ENCODE data around the gene GHDC. TPM values are rescaled to one million over a fixed set of nuclear protein-coding genes. Genes with fewer than 3 reads are reported as not detected.
A peak's percentile ranks its signal among the peaks of the same experiment; 100 is the strongest.

Gene GHDC
- total RNA-seq, 1 donor from 2014 or later, result 8.4 TPM

DNA sequence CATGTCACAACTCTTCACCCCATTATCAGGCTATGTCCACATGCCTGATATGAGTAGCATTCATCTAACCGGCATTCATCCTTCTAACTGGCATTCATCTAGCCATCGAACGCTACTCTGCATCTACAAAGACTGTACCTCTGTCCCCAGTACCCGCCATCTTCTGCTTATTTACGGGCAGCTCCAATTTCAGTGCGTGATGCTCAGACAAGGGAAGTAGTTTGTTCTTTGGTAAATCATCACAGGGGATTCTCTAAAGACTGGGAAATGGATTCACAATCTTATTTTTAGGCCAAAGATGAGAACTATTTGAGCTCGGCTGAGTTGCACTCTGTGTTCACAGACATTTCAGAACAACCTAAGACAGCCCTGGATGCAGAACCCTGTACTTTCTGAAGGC lies 42.5 kb upstream of the GHDC start:
- intact Hi-C loops (cut with micrococcal nuclease), result no loop called here
- no peak overlapping the region for H3K27ac ChIP-seq (replicated peaks)
- TF ChIP-seq, protein P1, sequence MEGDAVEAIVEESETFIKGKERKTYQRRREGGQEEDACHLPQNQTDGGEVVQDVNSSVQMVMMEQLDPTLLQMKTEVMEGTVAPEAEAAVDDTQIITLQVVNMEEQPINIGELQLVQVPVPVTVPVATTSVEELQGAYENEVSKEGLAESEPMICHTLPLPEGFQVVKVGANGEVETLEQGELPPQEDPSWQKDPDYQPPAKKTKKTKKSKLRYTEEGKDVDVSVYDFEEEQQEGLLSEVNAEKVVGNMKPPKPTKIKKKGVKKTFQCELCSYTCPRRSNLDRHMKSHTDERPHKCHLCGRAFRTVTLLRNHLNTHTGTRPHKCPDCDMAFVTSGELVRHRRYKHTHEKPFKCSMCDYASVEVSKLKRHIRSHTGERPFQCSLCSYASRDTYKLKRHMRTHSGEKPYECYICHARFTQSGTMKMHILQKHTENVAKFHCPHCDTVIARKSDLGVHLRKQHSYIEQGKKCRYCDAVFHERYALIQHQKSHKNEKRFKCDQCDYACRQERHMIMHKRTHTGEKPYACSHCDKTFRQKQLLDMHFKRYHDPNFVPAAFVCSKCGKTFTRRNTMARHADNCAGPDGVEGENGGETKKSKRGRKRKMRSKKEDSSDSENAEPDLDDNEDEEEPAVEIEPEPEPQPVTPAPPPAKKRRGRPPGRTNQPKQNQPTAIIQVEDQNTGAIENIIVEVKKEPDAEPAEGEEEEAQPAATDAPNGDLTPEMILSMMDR (IDR thresholded peaks at IDR 0.05; ENCODE audit: borderline replicate concordance), result no peak
- no peak overlapping the region for H3K4me3 ChIP-seq
- no peaks in the 10 kb centered on the region for H3K36me3 ChIP-seq
- no peak for DNase-seq
- H3K4me1 ChIP-seq, result peaks cover 18% of the 10 kb centered on the region
- H3K9me3 ChIP-seq (replicated peaks), result no peaks in the 10 kb centered on the region
- no peaks in the 10 kb centered on the region for H3K27me3 ChIP-seq (ENCODE audit: low read depth)

GRCh38 chr17:42233994-42234393 lies 39.7 kb upstream of the GHDC start:
- no peak for DNase-seq
- H3K4me3 ChIP-seq, result no peak overlapping the region
- intact Hi-C loops (cut with micrococcal nuclease), result no loop called here
- H3K36me3 ChIP-seq, result peaks cover 5% of the 10 kb centered on the region
- H3K9me3 ChIP-seq (replicated peaks), result no peaks in the 10 kb centered on the region
- H3K4me1 ChIP-seq, result peaks cover 17% of the 10 kb centered on the region
- no peaks in the 10 kb centered on the region for H3K27me3 ChIP-seq (ENCODE audit: low read depth)
- H3K27ac ChIP-seq (replicated peaks), result peak overlapping the region; percentile 32
- TF ChIP-seq, protein P1 (IDR thresholded peaks at IDR 0.05; ENCODE audit: borderline replicate concordance), result no peak

GRCh38 chr17:42233156-42233555 lies 38.9 kb upstream of the GHDC start:
- TF ChIP-seq, protein P1 (IDR thresholded peaks at IDR 0.05; ENCODE audit: borderline replicate concordance), result no peak
- Histone ChIP-seq H3K27ac (replicated peaks) (no peak overlapping the region), H3K9me3 (replicated peaks) (no peaks in the 10 kb centered on the region), H3K4me1 (peaks cover 25% of the 10 kb centered on the region), H3K4me3 (no peak overlapping the region), H3K36me3 (peaks cover 5% of the 10 kb centered on the region), H3K27me3 (ENCODE audit: low read depth) (no peaks in the 10 kb centered on the region)
- no peak for DNase-seq
- intact Hi-C loops (cut with micrococcal nuclease), result no loop called here

DNA sequence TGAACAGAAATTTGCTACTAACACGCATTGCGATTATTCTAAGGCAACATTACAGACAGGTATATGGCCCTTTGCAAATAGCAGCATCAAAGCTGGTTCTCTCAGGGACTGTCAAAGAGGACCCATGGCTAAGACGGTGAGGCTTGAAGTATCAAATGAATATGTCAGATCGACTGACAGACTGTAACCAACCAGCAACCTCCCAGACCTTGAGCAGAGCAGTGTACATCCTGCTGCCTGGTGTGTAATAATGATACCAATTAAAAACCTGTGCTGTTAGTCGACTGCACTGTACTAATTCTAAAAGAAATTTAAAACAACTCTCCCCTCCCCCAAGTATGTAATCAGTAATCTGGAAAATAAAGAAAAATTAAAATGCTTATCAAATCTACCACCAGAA lies 35.9 kb upstream of the GHDC start:
- Histone ChIP-seq H3K4me3 (no peak overlapping the region), H3K27ac (replicated peaks) (no peak overlapping the region), H3K27me3 (ENCODE audit: low read depth) (no peaks in the 10 kb centered on the region), H3K36me3 (peaks cover 5% of the 10 kb centered on the region), H3K9me3 (replicated peaks) (no peaks in the 10 kb centered on the region), H3K4me1 (peaks cover 40% of the 10 kb centered on the region)
- TF ChIP-seq, protein P1 (IDR thresholded peaks at IDR 0.05; ENCODE audit: borderline replicate concordance), result no peak
- DNase-seq, result no peak
- intact Hi-C loops (cut with micrococcal nuclease), result no loop called here

- intact Hi-C loops (cut with micrococcal nuclease), result no loop called here
These were observed 33.8 kb upstream of the GHDC start for GRCh38 chr17:42227849-42228700.

More at GRCh38 chr17:42227849-42228700, 33.8 kb upstream of the GHDC start:
- H3K4me3 ChIP-seq, result no peak overlapping the region
- H3K36me3 ChIP-seq, result peaks cover 22% of the 10 kb centered on the region
- H3K9me3 ChIP-seq (replicated peaks), result no peaks in the 10 kb centered on the region
- H3K27ac ChIP-seq (replicated peaks), result peak overlapping the region; percentile 47
- H3K27me3 ChIP-seq (ENCODE audit: low read depth), result no peaks in the 10 kb centered on the region
- DNase-seq, result no peak
- TF ChIP-seq, protein P1 (IDR thresholded peaks at IDR 0.05; ENCODE audit: borderline replicate concordance), result no peak
- peaks cover 23% of the 10 kb centered on the region for H3K4me1 ChIP-seq
